B cell (primary cell): ENCODE results near the gene TUT1. TPM values are rescaled to one million over a fixed set of nuclear protein-coding genes. Genes with fewer than 3 reads are reported as not detected.

ENCODE experiments used
- ATAC-seq: fragments of 200-7000 bp; cut with Tn5 transposase; one replicate; pipeline ENCODE4 v1.10.0; 2021; ENCODE audit warnings: low read depth, mild to moderate bottlenecking, moderate number of reproducible peaks, moderate library complexity
- CTCF ChIA-PET: fragments of 350-600 bp; sonication (Branson Sonifier 250); formaldehyde crosslinking; loops from one replicate; lab custom pipeline; 2021; ENCODE audit warnings: antibody characterized with exemption, inconsistent platforms; lab: Charles Lee
- POLR2A ChIA-PET: fragments of 350-600 bp; sonication (Branson Sonifier 250); formaldehyde crosslinking; loops from one replicate; lab custom pipeline; 2021; ENCODE audit warnings: antibody characterized with exemption; lab: Charles Lee
- DNase-seq: peaks from one replicate; pipeline ENCODE4 v3.0.0; 2013
- H2AFZ ChIP-seq: 2 replicates; pipeline ENCODE4 v1.6.1; 2012; ENCODE audit warnings: mild to moderate bottlenecking, low read depth, low read length; ENCODE audit not compliant: insufficient read depth, poor library complexity, severe bottlenecking
- H3K27ac ChIP-seq, 2 donors: 1 replicate in 1 of 2; 2 replicates in 1 of 2; pipeline ENCODE4 v1.5.1; 2012 to 2013; ENCODE audit warnings: low read length in 2 of 2, mild to moderate bottlenecking in 2 of 2, moderate library complexity in 1 of 2
- H3K27me3 ChIP-seq, 4 experiments: fragments of 200-600 bp in 1 of 4; sonication (generic) in 1 of 4; replicated peaks in 1 of 4; 1 replicate in 2 of 4; 2 replicates in 2 of 4; pipeline versions ENCODE4 v1.6.1 to v1.7.0; 2013 to 2016; ENCODE audit warnings: low read length in 3 of 4, mild to moderate bottlenecking in 2 of 4, mixed read lengths in 1 of 4, moderate library complexity in 1 of 4; ENCODE audit not compliant: insufficient read depth in 4 of 4, control insufficient read depth in 3 of 4; ENCODE audit errors: control extremely low read depth in 1 of 4
- H3K36me3 ChIP-seq, 2 experiments: replicated peaks in 1 of 2; 1 replicate in 1 of 2; 2 replicates in 1 of 2; pipeline versions ENCODE4 v1.6.1 to v1.7.1; 2013; ENCODE audit warnings: low read length in 1 of 2; ENCODE audit not compliant: insufficient read depth in 2 of 2, control insufficient read depth in 1 of 2; ENCODE audit errors: control extremely low read depth in 1 of 2, extremely low read depth in 1 of 2
- H3K4me1 ChIP-seq, 2 donors: fragments of 200-600 bp in 1 of 2; sonication (generic) in 1 of 2; 1 replicate in 1 of 2; 2 replicates in 1 of 2; pipeline versions ENCODE4 v1.5.1 to v1.6.1; 2013 to 2017; ENCODE audit warnings: low read length in 2 of 2; ENCODE audit not compliant: control insufficient read depth in 2 of 2, insufficient read depth in 2 of 2
- H3K4me2 ChIP-seq: replicated peaks from 2 replicates; pipeline ENCODE3; 2012; ENCODE audit warnings: mild to moderate bottlenecking, low read depth, low read length; ENCODE audit not compliant: poor library complexity, severe bottlenecking
- H3K4me3 ChIP-seq, 5 experiments: fragments of 200-600 bp in 1 of 5; sonication (generic) in 1 of 5; 1 replicate in 3 of 5; 2 replicates in 2 of 5; pipeline versions ENCODE4 v1.5.1 to v1.7.0; 2011 to 2016; ENCODE audit warnings: low read length in 4 of 5, mild to moderate bottlenecking in 4 of 5, low read depth in 2 of 5, control low read depth in 1 of 5, moderate library complexity in 1 of 5; ENCODE audit not compliant: insufficient read depth in 1 of 5; ENCODE audit errors: control extremely low read depth in 1 of 5, extremely low read depth in 1 of 5
- H3K79me2 ChIP-seq: fragments of 200-600 bp; sonication (generic); one replicate; pipeline ENCODE4 v1.6.0; 2016; ENCODE audit warnings: low read length; ENCODE audit not compliant: control insufficient read depth, insufficient read depth
- H3K9ac ChIP-seq: fragments of 200-600 bp; sonication (generic); 2 replicates; pipeline ENCODE4 v1.6.1; 2017; ENCODE audit warnings: mild to moderate bottlenecking, low read length, moderate library complexity
- H3K9me3 ChIP-seq, 3 donors: one replicate each; pipeline versions ENCODE4 v1.6.1 to v1.7.1; 2013; ENCODE audit warnings: low read length in 2 of 3; ENCODE audit not compliant: control insufficient read depth in 2 of 3, insufficient read depth in 1 of 3; ENCODE audit errors: control extremely low read depth in 1 of 3
- H4K20me1 ChIP-seq: 2 replicates; pipeline ENCODE4 v1.6.0; 2012; ENCODE audit warnings: mild to moderate bottlenecking, low read length; ENCODE audit not compliant: insufficient read depth, control insufficient read depth, poor library complexity, severe bottlenecking
- H3K27ac Mint-ChIP-seq: one replicate; pipeline ENCODE4 v1.8.0; 2021; ENCODE audit warnings: mixed read lengths
- H3K27me3 Mint-ChIP-seq: one replicate; pipeline ENCODE4 v1.8.0; 2021; ENCODE audit warnings: mixed read lengths
- H3K4me1 Mint-ChIP-seq: one replicate; pipeline ENCODE4 v1.8.0; 2021; ENCODE audit warnings: mixed read lengths
- H3K4me3 Mint-ChIP-seq: one replicate; pipeline ENCODE4 v1.8.0; 2021; ENCODE audit warnings: mixed read lengths
- H3K9me3 Mint-ChIP-seq: one replicate; pipeline ENCODE4 v1.8.0; 2022; ENCODE audit warnings: mixed read lengths; ENCODE audit not compliant: insufficient read depth
- CTCF ChIP-seq: fragments of 200-600 bp; IDR thresholded peaks from one replicate; pipeline ENCODE4 v1.8.0; 2022; ENCODE audit warnings: antibody characterized with exemption, mild to moderate bottlenecking
- EZH2 ChIP-seq: IDR thresholded peaks from 2 replicates; pipeline ENCODE4 v1.6.1; 2012; ENCODE audit warnings: borderline replicate concordance, low read depth, mild to moderate bottlenecking, moderate library complexity, low read length; ENCODE audit not compliant: insufficient read depth, poor library complexity, severe bottlenecking
- WGBS: methylation state at CpG from one replicate; pipeline ENCODE4 v1.1.5; 2013; ENCODE audit warnings: missing lambda C conversion rate; ENCODE audit not compliant: insufficient coverage; 5-methylcytosine and 5-hydroxymethylcytosine counted together
- intact Hi-C: fragments of 100-400 bp; cut with micrococcal nuclease; formaldehyde crosslinking; loops from one replicate; pipeline ENCODE4 v1.10.0; 2022
- polyA plus RNA-seq: library from polyadenylated mRNA; depleted of rRNA; stranded (reverse); fragments of >200 nt; gene quantifications from 2 replicates; pipeline ENCODE4 v1.2.3, GENCODE V29; 2012
- total RNA-seq, 2 donors: library from RNA; stranded (reverse); fragments of 120-200 nt in 1 of 2; gene quantifications; 1 replicate in 1 of 2; 2 replicates in 1 of 2; pipeline versions ENCODE4 v1.2.3 to v1.2.4, GENCODE V29; 2013 to 2022

Gene TUT1
- total and polyA plus RNA-seq, 2 donors (not counting 1 experiment from before 2014, with no cell fraction given): 31.1 to 47.7 TPM

- no peak overlapping the region for H3K9ac ChIP-seq
- no peak overlapping the region for H3K4me3 ChIP-seq
- TF ChIP-seq CTCF: no peak
- no peak for TF ChIP-seq EZH2
- ATAC-seq: no peak
- no peak for DNase-seq
- intact Hi-C loops: no loop called here
- POLR2A ChIA-PET: no interaction called here
- H3K27ac Mint-ChIP-seq: no peak overlapping the region
- no peak overlapping the region for H3K4me2 ChIP-seq
- H3K9me3 Mint-ChIP-seq: no peaks in the 10 kb centered on the region
- H3K79me2 ChIP-seq: peaks cover 63% of the 10 kb centered on the region
- H2AFZ ChIP-seq: no peak overlapping the region
- CTCF ChIA-PET: no interaction called here
- H3K27me3 Mint-ChIP-seq: no peaks in the 10 kb centered on the region
- H4K20me1 ChIP-seq: peaks cover 4% of the 10 kb centered on the region
- peaks cover 1 to 26% of the 10 kb centered on the region in 2 donors for H3K4me1 ChIP-seq
- H3K4me3 Mint-ChIP-seq: no peak overlapping the region
- no peaks in the 10 kb centered on the region for H3K27me3 ChIP-seq
- WGBS: 100% methylated on average over 1 of the region's 6 CpGs
- H3K4me1 Mint-ChIP-seq: peaks cover 34% of the 10 kb centered on the region
- H3K27ac ChIP-seq: no peak overlapping the region
- no peaks in the 10 kb centered on the region for H3K9me3 ChIP-seq
- peaks cover 0 to 47% of the 10 kb centered on the region in 2 experiments for H3K36me3 ChIP-seq
Measured at GRCh38 chr11:62605467-62605866, 14.1 kb upstream of the TUT1 start.

GRCh38 chr11:62604460-62605120 lies 13.3 kb upstream of the TUT1 start:
- Histone ChIP-seq H3K4me2 (no peak overlapping the region), H4K20me1 (peaks cover 7% of the 10 kb centered on the region), H3K27me3 (no peaks in the 10 kb centered on the region), H3K36me3 (peaks cover 0 to 48% of the 10 kb centered on the region in 2 experiments), H3K79me2 (peaks cover 65% of the 10 kb centered on the region), H3K4me3 (no peak overlapping the region), H3K9ac (no peak overlapping the region), H3K9me3 (no peaks in the 10 kb centered on the region), H2AFZ (no peak overlapping the region), H3K27ac (no peak overlapping the region), H3K4me1 (peaks cover 10 to 33% of the 10 kb centered on the region in 2 donors)
- H3K9me3 Mint-ChIP-seq: no peaks in the 10 kb centered on the region
- ATAC-seq (no peak), DNase-seq (no peak)
- WGBS: 92% methylated on average over 10 of the region's 13 CpGs
- no peak overlapping the region for H3K4me3 Mint-ChIP-seq
- POLR2A ChIA-PET: interaction anchor here (0.8 to 1.2 kb wide), 2 partner anchors 11 to 13 kb away, joined by 3 to 9 read pairs; partner anchors contain the start of gene TUT1
- peaks cover 37% of the 10 kb centered on the region for H3K4me1 Mint-ChIP-seq
- no peaks in the 10 kb centered on the region for H3K27me3 Mint-ChIP-seq
- H3K27ac Mint-ChIP-seq: no peak overlapping the region
- intact Hi-C loops: no loop called here
- no peak for TF ChIP-seq EZH2
- no peak for TF ChIP-seq CTCF
- CTCF ChIA-PET: interaction anchor here (1.4 to 2.5 kb wide), 2 partner anchors 13 to 180 kb away, joined by 5 to 13 read pairs; partner anchors contain the start of gene TUT1
